SK-N-SH treated with all-trans-retinoic acid at 6 μM for 48 hours (cell line): Measurements from ENCODE around the gene OR4F15.

Experiments used
- ARNTL ChIP-seq: fragments of 450-650 bp; formaldehyde crosslinking; IDR thresholded peaks from 2 replicates; pipeline ENCODE4 v1.5.0; 2020; ENCODE audit warnings: low read depth, mild to moderate bottlenecking, moderate library complexity, borderline replicate concordance
- BACH2 ChIP-seq: fragments of 250-450 bp; sonication (Bioruptor Pico); IDR thresholded peaks from 2 replicates; pipeline ENCODE4 v1.9.0; 2021; ENCODE audit warnings: mild to moderate bottlenecking, borderline replicate concordance
- CREB5 ChIP-seq: fragments of 250-450 bp; sonication (Bioruptor Pico); IDR thresholded peaks from 2 replicates; pipeline ENCODE4 v1.5.1; 2020; ENCODE audit warnings: low read depth, mild to moderate bottlenecking, moderate library complexity
- CSDC2 ChIP-seq: fragments of 250-450 bp; sonication (Bioruptor Pico); IDR thresholded peaks from 2 replicates; pipeline ENCODE4 v1.5.0; 2020; ENCODE audit warnings: mild to moderate bottlenecking, moderate library complexity
- PATZ1 ChIP-seq: fragments of 250-450 bp; sonication (Bioruptor Pico); IDR thresholded peaks from 2 replicates; pipeline ENCODE4 v1.8.0; 2020; ENCODE audit warnings: mild to moderate bottlenecking, moderate library complexity, borderline replicate concordance
- PPARA ChIP-seq: fragments of 250-450 bp; sonication (Bioruptor Pico); IDR thresholded peaks from 2 replicates; pipeline ENCODE4 v1.5.0; 2020; ENCODE audit warnings: mild to moderate bottlenecking, borderline replicate concordance
- RARB ChIP-seq: fragments of 250-450 bp; sonication (Bioruptor Pico); IDR thresholded peaks from 2 replicates; pipeline ENCODE4 v1.8.0; 2021; ENCODE audit warnings: mild to moderate bottlenecking, moderate library complexity
- SNAI2 ChIP-seq: fragments of 250-450 bp; sonication (Bioruptor Pico); IDR thresholded peaks from 2 replicates; pipeline ENCODE4 v1.5.0; 2020; ENCODE audit warnings: mild to moderate bottlenecking, moderate library complexity
- TCF4 ChIP-seq: fragments of 250-450 bp; sonication (Bioruptor Pico); IDR thresholded peaks from 2 replicates; pipeline ENCODE4 v1.8.0; 2021; ENCODE audit warnings: mild to moderate bottlenecking, moderate library complexity, borderline replicate concordance
- ZFP3 ChIP-seq: fragments of 250-450 bp; sonication (Bioruptor Pico); IDR thresholded peaks from 2 replicates; pipeline ENCODE4 v1.5.0; 2020; ENCODE audit warnings: mild to moderate bottlenecking, moderate library complexity

- TF ChIP-seq ZFP3 (CRISPR knock-in tag) (no peak), CSDC2 (CRISPR knock-in tag) (no peak), PATZ1 (CRISPR knock-in tag) (no peak), PPARA (CRISPR knock-in tag) (no peak), TCF4 (CRISPR knock-in tag) (no peak), BACH2 (CRISPR knock-in tag) (no peak), CREB5 (CRISPR knock-in tag) (no peak), ARNTL (CRISPR knock-in tag) (no peak), RARB (CRISPR knock-in tag) (no peak), SNAI2 (CRISPR knock-in tag) (no peak)
These were observed 4.6 kb upstream of the OR4F15 start for GRCh38 chr15:101807345-101807945.
